H1 (cell line): Measurements from ENCODE around the gene CADM1. TPM values are rescaled to one million over a fixed set of nuclear protein-coding genes. Genes with fewer than 3 reads are reported as not detected.

Experiments
- CEBPB ChIP-seq: IDR thresholded peaks from 2 replicates; pipeline ENCODE4 v1.6.1; 2012; ENCODE audit warnings: low read depth, low read length
- CHD7 ChIP-seq: fragments of 300-600 bp; sonication (generic); IDR thresholded peaks from 2 replicates; pipeline ENCODE4 v1.7.1; 2012; ENCODE audit warnings: low read length, moderate library complexity, mild to moderate bottlenecking, inconsistent platforms; ENCODE audit not compliant: insufficient replicate concordance
- CREB1 ChIP-seq: IDR thresholded peaks from 2 replicates; pipeline ENCODE4 v1.6.1; 2012; ENCODE audit warnings: inconsistent platforms
- EP300 ChIP-seq, 2 experiments: IDR thresholded peaks; 1 replicate in 1 of 2; 2 replicates in 1 of 2; pipeline ENCODE4 v1.6.1; 2011 to 2012; ENCODE audit warnings: low read depth in 2 of 2, low read length in 2 of 2, mild to moderate bottlenecking in 2 of 2, borderline replicate concordance in 1 of 2, inconsistent platforms in 1 of 2, moderate library complexity in 1 of 2
- POU5F1 ChIP-seq: IDR thresholded peaks from 2 replicates; pipeline ENCODE4 v1.6.1; 2011; ENCODE audit warnings: low read depth, mild to moderate bottlenecking, low read length, moderate library complexity
- RFX5 ChIP-seq: IDR thresholded peaks from 2 replicates; pipeline ENCODE4 v1.6.1; 2011; ENCODE audit warnings: low read depth, low read length, improper control_type of control experiment, borderline replicate concordance
- SIX5 ChIP-seq: IDR thresholded peaks from 2 replicates; pipeline ENCODE4 v1.6.1; 2011; ENCODE audit warnings: mild to moderate bottlenecking, low read depth, low read length
- ZNF274 ChIP-seq: IDR thresholded peaks from 2 replicates; pipeline ENCODE4 v1.7.0; 2012; ENCODE audit warnings: low read length, borderline replicate concordance; ENCODE audit errors: extremely low read depth
- polyA plus RNA-seq, 7 experiments: library from polyadenylated mRNA; depleted of rRNA in 3 of 7; stranded (reverse) in 5 of 7; unstranded in 2 of 7; fragments of >200 nt in 5 of 7; fragments of 200-250 nt in 2 of 7; gene quantifications; 1 replicate in 5 of 7; 2 replicates in 1 of 7; 4 replicates in 1 of 7; pipeline versions ENCODE4 v1.2.1 to v1.2.3, GENCODE V29; 2011 to 2013; ENCODE audit warnings: missing spikeins in 2 of 7, mixed read lengths in 2 of 7
- total RNA-seq: library from RNA; stranded (reverse); fragmentation: NEBNext Ultra II Directional; extraction: Animal tissue kit (Norgen Biotek cat#: 25700); gene quantifications from 2 replicates; pipeline ENCODE4 v1.2.1, GENCODE V29; 2021
- TF ChIP-seq, protein P1 (sequence below): IDR thresholded peaks from 2 replicates; pipeline ENCODE4 v1.6.1; 2011; ENCODE audit warnings: low read depth, mild to moderate bottlenecking, low read length; ENCODE audit not compliant: insufficient read depth

CADM1 gene
- total and polyA plus RNA-seq, 2 of the 8 experiments (the other 6 are each of a cell fraction or from before 2014, with no cell fraction given) = 8.3 to 25.3 TPM

DNA sequence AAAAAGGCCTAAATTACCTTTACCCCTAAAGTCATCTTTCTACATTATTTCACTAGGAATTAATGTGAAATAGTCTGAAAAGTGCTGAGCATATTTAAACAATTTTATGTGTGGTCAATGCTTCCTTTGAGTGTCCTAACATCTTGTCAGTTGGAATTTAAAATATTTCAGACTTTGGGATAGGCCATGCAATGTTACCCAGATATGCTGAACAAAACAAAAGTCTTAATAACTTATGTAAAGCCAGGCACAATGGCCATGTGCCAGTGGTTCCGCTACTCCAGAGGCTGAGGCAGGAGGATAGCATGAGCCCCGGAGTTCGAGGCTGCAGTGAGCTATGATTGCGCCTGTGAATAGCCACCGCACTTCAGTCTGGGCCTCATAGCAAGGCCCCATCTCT, 137.4 kb downstream of the CADM1 start (continued):
- no peak for TF ChIP-seq CHD7
- TF ChIP-seq CEBPB = no peak
- TF ChIP-seq SIX5 = no peak
- no peak for TF ChIP-seq ZNF274
- TF ChIP-seq EP300 (IDR thresholded peaks at IDR 0.05; ENCODE audit: borderline replicate concordance in 1 of 2, low read depth in 2 of 2, low read length in 2 of 2) = no peak
- TF ChIP-seq RFX5 = no peak
- TF ChIP-seq, protein P1, sequence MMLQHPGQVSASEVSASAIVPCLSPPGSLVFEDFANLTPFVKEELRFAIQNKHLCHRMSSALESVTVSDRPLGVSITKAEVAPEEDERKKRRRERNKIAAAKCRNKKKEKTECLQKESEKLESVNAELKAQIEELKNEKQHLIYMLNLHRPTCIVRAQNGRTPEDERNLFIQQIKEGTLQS = no peak
- TF ChIP-seq POU5F1 = no peak
- TF ChIP-seq CREB1 = no peak
